HL-60 (cell line): ENCODE data around the gene WDR64.

Experiments used
- POLR2AphosphoS5 ChIP-seq: IDR thresholded peaks from 2 replicates; pipeline ENCODE4 v1.6.1; 2012; ENCODE audit warnings: low read depth
- TF ChIP-seq, protein P1 (sequence below): IDR thresholded peaks from one replicate; pipeline ENCODE4 v1.5.1; 2011; ENCODE audit warnings: low read length, control low read depth, inconsistent platforms; ENCODE audit not compliant: insufficient read depth
- TF ChIP-seq, protein P2 (sequence below): IDR thresholded peaks from 2 replicates; pipeline ENCODE4 v1.6.1; 2012; ENCODE audit warnings: low read depth; ENCODE audit not compliant: insufficient replicate concordance

DNA sequence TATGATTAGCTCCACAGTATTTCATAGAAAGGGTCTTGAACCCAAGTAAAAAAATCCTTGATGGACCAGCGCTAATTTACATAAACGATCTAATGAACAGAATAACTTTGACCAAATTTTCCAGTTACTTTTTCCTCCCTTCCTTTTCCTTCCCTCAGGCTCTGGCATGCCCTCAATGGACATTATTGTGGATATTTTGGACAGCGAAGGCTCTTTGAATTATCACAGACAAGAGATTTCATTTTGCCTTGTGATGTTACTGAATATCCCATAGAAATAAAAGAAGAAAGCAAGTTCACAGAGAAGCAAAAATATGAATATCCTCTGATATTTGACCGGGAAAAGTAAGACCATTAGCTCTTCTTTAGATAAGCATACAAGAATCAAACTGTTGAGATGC lies 135.6 kb downstream of the WDR64 start:
- TF ChIP-seq, protein P1, sequence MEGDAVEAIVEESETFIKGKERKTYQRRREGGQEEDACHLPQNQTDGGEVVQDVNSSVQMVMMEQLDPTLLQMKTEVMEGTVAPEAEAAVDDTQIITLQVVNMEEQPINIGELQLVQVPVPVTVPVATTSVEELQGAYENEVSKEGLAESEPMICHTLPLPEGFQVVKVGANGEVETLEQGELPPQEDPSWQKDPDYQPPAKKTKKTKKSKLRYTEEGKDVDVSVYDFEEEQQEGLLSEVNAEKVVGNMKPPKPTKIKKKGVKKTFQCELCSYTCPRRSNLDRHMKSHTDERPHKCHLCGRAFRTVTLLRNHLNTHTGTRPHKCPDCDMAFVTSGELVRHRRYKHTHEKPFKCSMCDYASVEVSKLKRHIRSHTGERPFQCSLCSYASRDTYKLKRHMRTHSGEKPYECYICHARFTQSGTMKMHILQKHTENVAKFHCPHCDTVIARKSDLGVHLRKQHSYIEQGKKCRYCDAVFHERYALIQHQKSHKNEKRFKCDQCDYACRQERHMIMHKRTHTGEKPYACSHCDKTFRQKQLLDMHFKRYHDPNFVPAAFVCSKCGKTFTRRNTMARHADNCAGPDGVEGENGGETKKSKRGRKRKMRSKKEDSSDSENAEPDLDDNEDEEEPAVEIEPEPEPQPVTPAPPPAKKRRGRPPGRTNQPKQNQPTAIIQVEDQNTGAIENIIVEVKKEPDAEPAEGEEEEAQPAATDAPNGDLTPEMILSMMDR, result no peak
- no peak for TF ChIP-seq POLR2AphosphoS5
- TF ChIP-seq, protein P2, sequence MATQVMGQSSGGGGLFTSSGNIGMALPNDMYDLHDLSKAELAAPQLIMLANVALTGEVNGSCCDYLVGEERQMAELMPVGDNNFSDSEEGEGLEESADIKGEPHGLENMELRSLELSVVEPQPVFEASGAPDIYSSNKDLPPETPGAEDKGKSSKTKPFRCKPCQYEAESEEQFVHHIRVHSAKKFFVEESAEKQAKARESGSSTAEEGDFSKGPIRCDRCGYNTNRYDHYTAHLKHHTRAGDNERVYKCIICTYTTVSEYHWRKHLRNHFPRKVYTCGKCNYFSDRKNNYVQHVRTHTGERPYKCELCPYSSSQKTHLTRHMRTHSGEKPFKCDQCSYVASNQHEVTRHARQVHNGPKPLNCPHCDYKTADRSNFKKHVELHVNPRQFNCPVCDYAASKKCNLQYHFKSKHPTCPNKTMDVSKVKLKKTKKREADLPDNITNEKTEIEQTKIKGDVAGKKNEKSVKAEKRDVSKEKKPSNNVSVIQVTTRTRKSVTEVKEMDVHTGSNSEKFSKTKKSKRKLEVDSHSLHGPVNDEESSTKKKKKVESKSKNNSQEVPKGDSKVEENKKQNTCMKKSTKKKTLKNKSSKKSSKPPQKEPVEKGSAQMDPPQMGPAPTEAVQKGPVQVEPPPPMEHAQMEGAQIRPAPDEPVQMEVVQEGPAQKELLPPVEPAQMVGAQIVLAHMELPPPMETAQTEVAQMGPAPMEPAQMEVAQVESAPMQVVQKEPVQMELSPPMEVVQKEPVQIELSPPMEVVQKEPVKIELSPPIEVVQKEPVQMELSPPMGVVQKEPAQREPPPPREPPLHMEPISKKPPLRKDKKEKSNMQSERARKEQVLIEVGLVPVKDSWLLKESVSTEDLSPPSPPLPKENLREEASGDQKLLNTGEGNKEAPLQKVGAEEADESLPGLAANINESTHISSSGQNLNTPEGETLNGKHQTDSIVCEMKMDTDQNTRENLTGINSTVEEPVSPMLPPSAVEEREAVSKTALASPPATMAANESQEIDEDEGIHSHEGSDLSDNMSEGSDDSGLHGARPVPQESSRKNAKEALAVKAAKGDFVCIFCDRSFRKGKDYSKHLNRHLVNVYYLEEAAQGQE, result no peak
